CD4-positive, alpha-beta T cell treated with Interleukin-10 for 1 hour (primary cell): ENCODE measurements around the gene SEMA3C.

ENCODE experiments used
- DNase-seq: peaks from one replicate; pipeline ENCODE4 v3.0.0-alpha.2; 2020

The SEMA3C gene

GRCh38 chr7:80729591-80730320, 189.1 kb downstream of the SEMA3C start:
- DNase-seq, result no peak

GRCh38 chr7:80726666-80727065, 192.2 kb downstream of the SEMA3C start:
- no peak for DNase-seq

GRCh38 chr7:80725181-80725611, 193.7 kb downstream of the SEMA3C start:
- no peak for DNase-seq

- DNase-seq, result no peak
Observed at GRCh38 chr7:80724249-80724871, 194.5 kb downstream of the SEMA3C start.

GRCh38 chr7:80722616-80723195, 196.1 kb downstream of the SEMA3C start:
- no peak for DNase-seq

GRCh38 chr7:80721883-80722615, 196.8 kb downstream of the SEMA3C start:
- DNase-seq, result no peak

GRCh38 chr7:80720146-80720545, 198.7 kb downstream of the SEMA3C start:
- DNase-seq, result no peak

GRCh38 chr7:80719261-80719660, 199.6 kb downstream of the SEMA3C start:
- no peak for DNase-seq

GRCh38 chr7:80711531-80711930, 207.3 kb downstream of the SEMA3C start:
- no peak for DNase-seq

- DNase-seq, result no peak
Observed at GRCh38 chr7:80708123-80708522, 210.7 kb downstream of the SEMA3C start.

GRCh38 chr7:80707318-80707717, 211.5 kb downstream of the SEMA3C start:
- no peak for DNase-seq

- DNase-seq, result no peak
Observed at GRCh38 chr7:80705130-80705781, 213.6 kb downstream of the SEMA3C start.

- DNase-seq, result no peak
Observed at GRCh38 chr7:80703272-80703671, 215.6 kb downstream of the SEMA3C start.

GRCh38 chr7:80699721-80700256, 219.1 kb downstream of the SEMA3C start:
- no peak for DNase-seq

- DNase-seq, result peak; percentile 17
Observed at GRCh38 chr7:80699045-80699638, 219.7 kb downstream of the SEMA3C start.
